IMR-90 (cell line): ENCODE results near the gene DIP2A. TPM values are rescaled to one million over a fixed set of nuclear protein-coding genes. Genes with fewer than 3 reads are reported as not detected.

Experiments used
- ATAC-seq: fragments of 200-7000 bp; cut with Tn5 transposase; 2 replicates; pipeline ENCODE4 v1.9.1; 2020; ENCODE audit warnings: low read depth, mild to moderate bottlenecking, moderate library complexity
- BruUV-seq: library from RNA; stranded (reverse); fragments of 400-500 nt; replicated peaks from 2 replicates; lab custom pipeline; 2021; lab: Mats Ljungman, UMichigan
- CTCF ChIA-PET: fragments of 300-600 bp; formaldehyde crosslinking; extraction: SDS; loops from one replicate; lab custom pipeline; 2021; ENCODE audit warnings: antibody characterized with exemption; lab: Yijun Ruan, JAX
- POLR2A ChIA-PET: fragments of 300-600 bp; sonication (Branson Sonifier 250); formaldehyde crosslinking; loops from one replicate; lab custom pipeline; 2022; ENCODE audit warnings: antibody characterized with exemption; ENCODE audit not compliant: unreplicated experiment; lab: Charles Lee
- DNase-seq: peaks from one replicate; pipeline ENCODE4 v3.0.0; 2013
- H2AFZ ChIP-seq: replicated peaks from 2 replicates; pipeline ENCODE3; 2013; ENCODE audit warnings: low read length, mild to moderate bottlenecking; ENCODE audit not compliant: poor library complexity
- H2AK5ac ChIP-seq: 2 replicates; pipeline ENCODE4 v1.6.1; 2013; ENCODE audit warnings: low read depth, low read length, inconsistent platforms
- H2AK9ac ChIP-seq: replicated peaks from 2 replicates; pipeline ENCODE3; 2013; ENCODE audit warnings: mild to moderate bottlenecking, low read depth, low read length, moderate library complexity; ENCODE audit not compliant: poor library complexity
- H2BK120ac ChIP-seq: 2 replicates; pipeline ENCODE4 v1.6.1; 2013; ENCODE audit warnings: low read depth, low read length, inconsistent platforms
- H2BK15ac ChIP-seq: 3 replicates; pipeline ENCODE4 v1.6.1; 2013; ENCODE audit warnings: low read depth, low read length, inconsistent platforms
- H2BK20ac ChIP-seq: 2 replicates; pipeline ENCODE4 v1.6.1; 2013; ENCODE audit warnings: low read depth, mild to moderate bottlenecking, inconsistent platforms, low read length, moderate library complexity
- H2BK5ac ChIP-seq: 2 replicates; pipeline ENCODE4 v1.6.1; 2013; ENCODE audit warnings: mild to moderate bottlenecking, low read depth, low read length, inconsistent platforms; ENCODE audit not compliant: poor library complexity, severe bottlenecking
- H3K14ac ChIP-seq: replicated peaks from 2 replicates; pipeline ENCODE4 v1.6.1; 2013; ENCODE audit warnings: low read depth, low read length, inconsistent platforms
- H3K18ac ChIP-seq: 2 replicates; pipeline ENCODE4 v1.6.1; 2013; ENCODE audit warnings: low read depth, low read length, control low read depth
- H3K23ac ChIP-seq: 2 replicates; pipeline ENCODE4 v1.6.1; 2013; ENCODE audit warnings: low read depth, low read length, inconsistent platforms
- H3K27ac ChIP-seq: 2 replicates; pipeline ENCODE4 v1.5.1; 2013; ENCODE audit warnings: mild to moderate bottlenecking, control low read depth, low read length; ENCODE audit not compliant: insufficient read depth
- H3K27me3 ChIP-seq: 2 replicates; pipeline ENCODE4 v1.6.1; 2013; ENCODE audit warnings: low read length; ENCODE audit not compliant: control insufficient read depth, insufficient read depth
- H3K36me3 ChIP-seq: 2 replicates; pipeline ENCODE4 v1.6.1; 2013; ENCODE audit warnings: low read length, mixed read lengths; ENCODE audit not compliant: control insufficient read depth, insufficient read depth
- H3K4ac ChIP-seq: 2 replicates; pipeline ENCODE4 v1.6.1; 2013; ENCODE audit warnings: low read depth, low read length, inconsistent platforms
- H3K4me1 ChIP-seq: 2 replicates; pipeline ENCODE4 v1.6.1; 2013; ENCODE audit warnings: low read length, mixed read lengths; ENCODE audit not compliant: control insufficient read depth, insufficient read depth
- H3K4me2 ChIP-seq: 2 replicates; pipeline ENCODE4 v1.6.1; 2013; ENCODE audit warnings: low read depth, mild to moderate bottlenecking, control low read depth, low read length, moderate library complexity
- H3K4me3 ChIP-seq: 2 replicates; pipeline ENCODE4 v1.5.1; 2013; ENCODE audit warnings: low read depth, mild to moderate bottlenecking, control low read depth, low read length, moderate library complexity; ENCODE audit not compliant: insufficient read depth
- H3K56ac ChIP-seq: 2 replicates; pipeline ENCODE4 v1.6.1; 2013; ENCODE audit warnings: low read length, inconsistent platforms; ENCODE audit not compliant: insufficient read depth; ENCODE audit errors: extremely low read depth
- H3K79me1 ChIP-seq, 2 experiments: 2 replicates each; pipeline ENCODE4 v1.6.1; 2013; ENCODE audit warnings: low read length in 2 of 2, inconsistent platforms in 1 of 2, low read depth in 1 of 2
- H3K9ac ChIP-seq: 2 replicates; pipeline ENCODE4 v1.6.1; 2013; ENCODE audit warnings: low read depth, low read length, control low read depth
- H3K9me1 ChIP-seq: 2 replicates; pipeline ENCODE4 v1.6.1; 2013; ENCODE audit warnings: low read length, inconsistent platforms; ENCODE audit not compliant: insufficient read depth
- H3K9me3 ChIP-seq: 2 replicates; pipeline ENCODE4 v1.6.1; 2013; ENCODE audit warnings: low read length; ENCODE audit not compliant: control insufficient read depth, insufficient read depth
- H4K20me1 ChIP-seq: 2 replicates; pipeline ENCODE4 v1.6.1; 2013; ENCODE audit warnings: low read length, inconsistent platforms; ENCODE audit not compliant: insufficient read depth
- H4K5ac ChIP-seq: 2 replicates; pipeline ENCODE4 v1.6.1; 2013; ENCODE audit warnings: mild to moderate bottlenecking, low read depth, low read length, control low read depth
- H4K8ac ChIP-seq, 2 experiments: 2 replicates each; pipeline ENCODE4 v1.6.1; 2013; ENCODE audit warnings: low read depth in 2 of 2, low read length in 2 of 2, control low read depth in 1 of 2, inconsistent platforms in 1 of 2
- H4K91ac ChIP-seq: 2 replicates; pipeline ENCODE4 v1.6.1; 2013; ENCODE audit warnings: low read depth, low read length, inconsistent platforms; ENCODE audit not compliant: insufficient read depth
- CTCF ChIP-seq: conservative IDR thresholded peaks from 2 replicates; pipeline ENCODE4 v1.5.1; 2012; ENCODE audit warnings: mild to moderate bottlenecking, low read depth, low read length, improper control_type of control experiment
- ELK1 ChIP-seq: fragments of 150-350 bp; IDR thresholded peaks from 2 replicates; pipeline ENCODE4 v1.6.1; 2016; ENCODE audit warnings: low read depth, mild to moderate bottlenecking, low read length, moderate library complexity, borderline replicate concordance
- FOS ChIP-seq: fragments of 150-350 bp; IDR thresholded peaks from 2 replicates; pipeline ENCODE4 v1.6.1; 2016; ENCODE audit warnings: low read depth, low read length
- NFE2L2 ChIP-seq: fragments of 150-350 bp; IDR thresholded peaks from 2 replicates; pipeline ENCODE4 v1.6.1; 2016; ENCODE audit warnings: low read depth, mild to moderate bottlenecking, low read length
- POLR2A ChIP-seq: IDR thresholded peaks from 2 replicates; pipeline ENCODE4 v1.6.1; 2012; ENCODE audit warnings: mild to moderate bottlenecking, low read depth, low read length
- RCOR1 ChIP-seq: IDR thresholded peaks from 2 replicates; pipeline ENCODE4 v1.6.1; 2012; ENCODE audit warnings: mild to moderate bottlenecking, low read length, improper control_type of control experiment; ENCODE audit not compliant: insufficient replicate concordance
- RFX5 ChIP-seq: IDR thresholded peaks from 2 replicates; pipeline ENCODE4 v1.8.0; 2012; ENCODE audit warnings: low read depth, mild to moderate bottlenecking, low read length, moderate library complexity
- WGBS, 2 experiments: methylation state at CpG; one replicate each; pipeline versions ENCODE4 v1.1.5 to v1.1.7; 2013; ENCODE audit warnings: missing lambda C conversion rate in 2 of 2; ENCODE audit not compliant: insufficient read length in 1 of 2; ENCODE audit errors: extremely low coverage in 2 of 2; 5-methylcytosine and 5-hydroxymethylcytosine counted together
- dilution Hi-C: fragments of 300-500 bp; cut with HindIII; formaldehyde crosslinking; loops from one replicate; pipeline ENCODE4 v1.14.3; 2018; ENCODE audit warnings: low sequenced_read_pairs; ENCODE audit not compliant: unreplicated experiment
- in situ Hi-C: fragments of 300-500 bp; cut with MboI; formaldehyde crosslinking; loops from 3 replicates; pipeline ENCODE4 v1.14.3; 2019; ENCODE audit warnings: low sequenced_read_pairs, inconsistent platforms, mixed read lengths
- intact Hi-C: fragments of 100-400 bp; cut with micrococcal nuclease; formaldehyde crosslinking; loops from 2 replicates; pipeline ENCODE4 v1.10.0; 2022
- polyA plus RNA-seq, 3 experiments: library from polyadenylated mRNA; depleted of rRNA; stranded (reverse); fragments of >200 nt; gene quantifications; 2 replicates each; pipeline ENCODE4 v1.2.3, GENCODE V29; 2012; ENCODE audit warnings: low replicate concordance in 1 of 3
- total RNA-seq: library from RNA; depleted of rRNA; stranded (reverse); fragments of >200 nt; gene quantifications from 2 replicates; pipeline ENCODE4 v1.2.3, GENCODE V29; 2012

Gene DIP2A
- total and polyA plus RNA-seq, 2 of the 4 experiments (the other 2 are of a cell fraction): 17.9 to 24.3 TPM

GRCh38 chr21:46503922-46504550, 45.3 kb downstream of the DIP2A start:
- Histone ChIP-seq H4K5ac (no peak overlapping the region), H3K56ac (no peak overlapping the region), H4K91ac (no peak overlapping the region), H3K4me3 (no peak overlapping the region), H3K4ac (no peak overlapping the region), H3K18ac (no peak overlapping the region), H3K9me3 (no peaks in the 10 kb centered on the region), H3K4me2 (no peak overlapping the region), H2AK5ac (no peak overlapping the region), H2BK120ac (no peak overlapping the region), H2BK20ac (no peak overlapping the region), H3K4me1 (peaks cover 2% of the 10 kb centered on the region), H2AFZ (no peak overlapping the region), H2BK15ac (no peak overlapping the region), H3K79me1 (peaks cover 4 to 18% of the 10 kb centered on the region in 2 experiments), H3K9me1 (peaks cover 8% of the 10 kb centered on the region), H3K9ac (no peak overlapping the region), H3K27me3 (no peaks in the 10 kb centered on the region), H2AK9ac (no peak overlapping the region), H3K23ac (no peak overlapping the region), H3K14ac (no peak overlapping the region), H3K27ac (no peak overlapping the region), H2BK5ac (no peak overlapping the region), H3K36me3 (peaks cover 14% of the 10 kb centered on the region), H4K8ac (no peak overlapping the region), H4K20me1 (0 out of 2 replicates have a peak, but pooled peaks cover 5% of the 10 kb centered on the region)
- DNase-seq (no peak), ATAC-seq (no peak)
- ChIA-PET CTCF (no interaction called here), POLR2A (no interaction called here)
- in situ Hi-C loops (no loop called here), dilution Hi-C loops (no loop called here), intact Hi-C loops (no loop called here)
- WGBS, 2 experiments: 85% methylated on average over 6 of the region's 12 CpGs; no CpG with 5 or more reads in 1 of the 2 experiments
- TF ChIP-seq RFX5 (no peak), FOS (no peak), CTCF (no peak), ELK1 (no peak), POLR2A (no peak), NFE2L2 (no peak), RCOR1 (no peak)
- no TSS peak for BruUV-seq
